Fibroblast of lung (primary cell): ENCODE results near the gene VKORC1L1.

Experiments used
- EZH2 ChIP-seq: IDR thresholded peaks from 2 replicates; pipeline ENCODE4 v1.5.1; 2012; ENCODE audit warnings: low read length, control low read depth, mild to moderate bottlenecking; ENCODE audit errors: missing control alignments
- TF ChIP-seq, protein P1 (sequence below), 2 donors: IDR thresholded peaks in 1 of 2; conservative IDR thresholded peaks in 1 of 2; 1 replicate in 1 of 2; 2 replicates in 1 of 2; pipeline ENCODE4 v1.5.1; 2011 to 2012; ENCODE audit warnings: low read length in 2 of 2, control low read depth in 1 of 2, inconsistent platforms in 1 of 2, low read depth in 1 of 2, mild to moderate bottlenecking in 1 of 2

DNA sequence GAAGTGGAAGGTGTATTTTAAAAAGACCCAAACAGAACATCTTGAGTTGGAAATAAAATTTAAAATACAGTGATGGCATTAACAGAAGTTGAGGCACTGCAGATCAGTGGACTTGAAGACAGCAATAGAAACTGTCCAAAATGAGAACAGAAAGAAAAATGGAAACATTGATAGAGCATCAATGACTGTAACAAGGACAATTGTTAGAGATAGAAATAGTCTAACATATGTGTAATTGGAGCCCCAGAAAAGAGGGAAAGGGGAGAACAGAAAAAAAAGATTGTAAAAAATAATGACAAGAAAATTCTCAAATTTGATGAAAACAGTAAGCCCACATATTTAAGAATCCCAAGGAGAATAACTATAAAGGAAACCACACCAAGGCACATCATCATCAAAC, 29.4 kb downstream of the VKORC1L1 start:
- TF ChIP-seq, protein P1, sequence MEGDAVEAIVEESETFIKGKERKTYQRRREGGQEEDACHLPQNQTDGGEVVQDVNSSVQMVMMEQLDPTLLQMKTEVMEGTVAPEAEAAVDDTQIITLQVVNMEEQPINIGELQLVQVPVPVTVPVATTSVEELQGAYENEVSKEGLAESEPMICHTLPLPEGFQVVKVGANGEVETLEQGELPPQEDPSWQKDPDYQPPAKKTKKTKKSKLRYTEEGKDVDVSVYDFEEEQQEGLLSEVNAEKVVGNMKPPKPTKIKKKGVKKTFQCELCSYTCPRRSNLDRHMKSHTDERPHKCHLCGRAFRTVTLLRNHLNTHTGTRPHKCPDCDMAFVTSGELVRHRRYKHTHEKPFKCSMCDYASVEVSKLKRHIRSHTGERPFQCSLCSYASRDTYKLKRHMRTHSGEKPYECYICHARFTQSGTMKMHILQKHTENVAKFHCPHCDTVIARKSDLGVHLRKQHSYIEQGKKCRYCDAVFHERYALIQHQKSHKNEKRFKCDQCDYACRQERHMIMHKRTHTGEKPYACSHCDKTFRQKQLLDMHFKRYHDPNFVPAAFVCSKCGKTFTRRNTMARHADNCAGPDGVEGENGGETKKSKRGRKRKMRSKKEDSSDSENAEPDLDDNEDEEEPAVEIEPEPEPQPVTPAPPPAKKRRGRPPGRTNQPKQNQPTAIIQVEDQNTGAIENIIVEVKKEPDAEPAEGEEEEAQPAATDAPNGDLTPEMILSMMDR (conservative IDR thresholded peaks at IDR 0.05 in 1 of 2, IDR thresholded peaks at IDR 0.05 in 1 of 2; ENCODE audit: low read depth in 1 of 2, low read length in 2 of 2): no peak
- TF ChIP-seq EZH2: no peak
